ENCODE data around the gene PGA4.

DNA sequence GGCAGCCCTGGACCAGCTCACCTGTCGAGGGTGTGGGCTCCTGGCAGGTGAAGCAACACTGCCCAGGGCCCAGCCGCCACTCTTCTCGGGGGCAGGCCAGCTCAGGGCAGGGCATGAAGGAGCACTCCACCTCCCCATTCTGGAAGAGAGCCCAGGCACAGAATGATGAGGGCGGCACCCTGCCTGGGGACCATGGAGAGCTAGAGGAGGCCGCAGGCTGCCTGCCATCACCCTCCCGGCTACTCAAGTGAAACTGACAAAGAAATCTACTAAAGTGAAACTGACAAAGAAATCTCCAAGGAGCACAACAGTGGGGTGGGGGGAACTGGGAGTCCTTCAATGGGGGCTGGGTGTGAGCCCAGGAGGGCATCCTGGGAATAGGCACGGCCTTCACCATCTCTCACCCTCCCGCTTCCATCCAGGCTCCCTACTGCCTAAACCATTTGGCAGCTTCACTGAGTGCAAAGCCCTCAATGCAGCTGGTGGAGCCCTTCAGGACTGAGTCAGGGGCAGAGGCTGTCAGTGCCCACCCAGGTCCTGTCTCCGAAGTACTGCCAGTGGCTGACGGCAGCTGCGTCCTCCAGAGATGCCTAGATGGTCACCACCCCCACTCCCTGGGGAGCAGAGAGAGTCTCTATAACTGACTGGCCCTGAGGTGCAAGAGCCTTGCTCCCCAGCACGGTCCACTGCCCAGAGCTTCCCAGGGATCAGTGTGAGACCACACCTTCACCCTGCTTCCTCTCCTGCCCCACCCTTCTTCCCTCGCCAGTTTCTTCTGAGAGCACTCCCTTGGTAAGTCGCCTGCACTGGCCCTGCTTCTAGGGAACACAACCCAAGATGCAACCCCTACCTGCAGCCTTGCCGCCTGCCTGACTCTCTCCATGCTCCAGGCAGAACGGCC lies 51.3 kb downstream of the PGA4 start:
- TF ChIP-seq PATZ1 (CRISPR knock-in tag; IDR thresholded peaks at IDR 0.05; ENCODE audit: borderline replicate concordance) (no peak), ZC3H10 (CRISPR knock-in tag; IDR thresholded peaks at IDR 0.05) (no peak), ISL1 (CRISPR knock-in tag; IDR thresholded peaks at IDR 0.05) (no peak), ESRRG (CRISPR knock-in tag; IDR thresholded peaks at IDR 0.05) (no peak), PPARA (CRISPR knock-in tag; IDR thresholded peaks at IDR 0.05; ENCODE audit: borderline replicate concordance) (no peak), ARNTL (CRISPR knock-in tag; IDR thresholded peaks at IDR 0.05; ENCODE audit: borderline replicate concordance, low read depth) (no peak), ZFP30 (CRISPR knock-in tag; IDR thresholded peaks at IDR 0.05) (no peak), RARB (CRISPR knock-in tag; IDR thresholded peaks at IDR 0.05) (no peak), SNAI2 (CRISPR knock-in tag; IDR thresholded peaks at IDR 0.05) (no peak), TOX (CRISPR knock-in tag; IDR thresholded peaks at IDR 0.05; ENCODE audit: borderline replicate concordance) (no peak)
